GM12878 (cell line): Measurements from ENCODE around the gene LIN37. TPM values are rescaled to one million over a fixed set of nuclear protein-coding genes. Genes with fewer than 3 reads are reported as not detected.
A peak's percentile ranks its signal among the peaks of the same experiment; 100 is the strongest.

ENCODE experiments used
- ATAC-seq: fragments of 200-7000 bp; cut with Tn5 transposase; 3 replicates; pipeline ENCODE4 v1.9.1; 2020; ENCODE audit warnings: mild to moderate bottlenecking, moderate library complexity
- BruUV-seq: library from RNA; stranded (reverse); fragments of 400-500 nt; replicated peaks from 2 replicates; lab custom pipeline; 2021; lab: Mats Ljungman, UMichigan
- CTCF ChIA-PET: fragments of 300-600 bp; sonication (Branson Sonifier 250); formaldehyde crosslinking; extraction: SDS; loops from one replicate; lab custom pipeline; 2021; ENCODE audit warnings: inconsistent platforms; lab: Yijun Ruan, JAX
- POLR2A ChIA-PET: fragments of 350-600 bp; formaldehyde crosslinking; extraction: SDS; loops from one replicate; lab custom pipeline; 2021; ENCODE audit warnings: inconsistent platforms; lab: Charles Lee
- RAD21 ChIA-PET: fragments of 300-600 bp; sonication (Branson Sonifier 250); formaldehyde crosslinking; loops from one replicate; lab custom pipeline; 2023; ENCODE audit warnings: antibody characterized with exemption; ENCODE audit not compliant: unreplicated experiment; lab: Charles Lee
- SMC1A ChIA-PET: fragments of 300-600 bp; sonication (Branson Sonifier 250); formaldehyde crosslinking; loops from one replicate; lab custom pipeline; 2023; ENCODE audit not compliant: unreplicated experiment, uncharacterized antibody; lab: Charles Lee
- DNase-seq: peaks from one replicate; pipeline ENCODE4 v3.0.0-alpha.2; 2011; ENCODE audit warnings: low read depth, low spot score
- FAIRE-seq: peaks from 3 replicates; lab custom pipeline; 2011; peaks lifted over from hg19 to GRCh38; lab: Jason Lieb, UNC
- H2AFZ ChIP-seq: 2 replicates; pipeline ENCODE4 v1.6.0; 2011; ENCODE audit warnings: low read depth, low read length, control low read depth; ENCODE audit not compliant: control insufficient read depth
- H3K27ac ChIP-seq: 2 replicates; pipeline ENCODE4 v1.5.1; 2011; ENCODE audit warnings: control low read depth; ENCODE audit not compliant: control insufficient read depth, insufficient read depth
- H3K27me3 ChIP-seq, 2 experiments: replicated peaks in 1 of 2; 2 replicates each; pipeline versions ENCODE4 v1.6.0 to v1.6.1; 2011; ENCODE audit warnings: low read length in 1 of 2; ENCODE audit not compliant: control insufficient read depth in 2 of 2, insufficient read depth in 2 of 2
- H3K36me3 ChIP-seq, 2 experiments: 2 replicates each; pipeline ENCODE4 v1.5.1; 2011; ENCODE audit warnings: low read length in 1 of 2; ENCODE audit not compliant: control insufficient read depth in 2 of 2, insufficient read depth in 2 of 2
- H3K4me1 ChIP-seq: 2 replicates; pipeline ENCODE4 v1.6.1; 2011; ENCODE audit warnings: mild to moderate bottlenecking, low read length, moderate library complexity, mixed read lengths; ENCODE audit not compliant: control insufficient read depth, insufficient read depth
- H3K4me2 ChIP-seq: 2 replicates; pipeline ENCODE4 v1.6.0; 2011; ENCODE audit warnings: control low read depth; ENCODE audit not compliant: control insufficient read depth, insufficient read depth
- H3K4me3 ChIP-seq: fragments of 200-600 bp; sonication (generic); 2 replicates; pipeline ENCODE4 v1.5.1; 2016
- H3K79me2 ChIP-seq: 2 replicates; pipeline ENCODE4 v1.6.0; 2011; ENCODE audit warnings: low read length; ENCODE audit not compliant: control insufficient read depth, insufficient read depth
- H3K9ac ChIP-seq: 2 replicates; pipeline ENCODE4 v1.8.0; 2011; ENCODE audit warnings: low read length, control low read depth, mixed read lengths; ENCODE audit not compliant: control insufficient read depth, insufficient read depth
- H3K9me3 ChIP-seq: replicated peaks from 3 replicates; pipeline ENCODE4 v1.5.1; 2011; ENCODE audit warnings: mild to moderate bottlenecking, low read length; ENCODE audit not compliant: control insufficient read depth, insufficient read depth
- H4K20me1 ChIP-seq: 2 replicates; pipeline ENCODE4 v1.6.0; 2011; ENCODE audit not compliant: control insufficient read depth, insufficient read depth
- BMI1 ChIP-seq: fragments of 450-650 bp; IDR thresholded peaks from 2 replicates; pipeline ENCODE4 v1.6.1; 2016; ENCODE audit warnings: mild to moderate bottlenecking, moderate library complexity, borderline replicate concordance
- CBX3 ChIP-seq: fragments of 200-600 bp; sonication (generic); IDR thresholded peaks from 2 replicates; pipeline ENCODE4 v1.6.1; 2016; ENCODE audit warnings: low read depth, borderline replicate concordance
- CREM ChIP-seq: IDR thresholded peaks from 2 replicates; pipeline ENCODE4 v1.6.1; 2014; ENCODE audit warnings: antibody characterized with exemption, low read depth
- EP300 ChIP-seq, 2 experiments: fragments of 150-350 bp in 1 of 2; IDR thresholded peaks; 2 replicates each; pipeline ENCODE4 v1.6.1; 2011 to 2012; ENCODE audit warnings: low read depth in 2 of 2, low read length in 2 of 2, borderline replicate concordance in 1 of 2, improper control_type of control experiment in 1 of 2, inconsistent platforms in 1 of 2; ENCODE audit not compliant: control insufficient read depth in 1 of 2
- ESRRA ChIP-seq: IDR thresholded peaks from 2 replicates; pipeline ENCODE4 v1.6.1; 2012; ENCODE audit warnings: mild to moderate bottlenecking, low read length, improper control_type of control experiment
- FOXK2 ChIP-seq: fragments of 450-650 bp; IDR thresholded peaks from 2 replicates; pipeline ENCODE4 v1.6.1; 2017; ENCODE audit warnings: mild to moderate bottlenecking, moderate library complexity
- NFIC ChIP-seq: IDR thresholded peaks from 2 replicates; pipeline ENCODE4 v1.6.1; 2012; ENCODE audit warnings: low read depth, mild to moderate bottlenecking, inconsistent platforms, low read length, moderate library complexity
- NR2C1 ChIP-seq: fragments of 450-650 bp; IDR thresholded peaks from 2 replicates; pipeline ENCODE4 v1.6.1; 2017; ENCODE audit warnings: antibody characterized with exemption, mild to moderate bottlenecking, moderate library complexity
- RAD21 ChIP-seq: IDR thresholded peaks from 2 replicates; pipeline ENCODE4 v1.6.1; 2011; ENCODE audit warnings: mild to moderate bottlenecking, low read depth, low read length, moderate library complexity; ENCODE audit not compliant: insufficient read depth
- RB1 ChIP-seq: fragments of 450-650 bp; formaldehyde crosslinking; IDR thresholded peaks from 2 replicates; pipeline ENCODE4 v1.6.1; 2017; ENCODE audit warnings: mild to moderate bottlenecking, borderline replicate concordance
- RCOR1 ChIP-seq: conservative IDR thresholded peaks from 2 replicates; pipeline ENCODE4 v1.6.1; 2012; ENCODE audit warnings: low read depth, low read length, improper control_type of control experiment
- RELA ChIP-seq: fragments of 450-650 bp; IDR thresholded peaks from 2 replicates; pipeline ENCODE4 v1.8.0; 2014; ENCODE audit warnings: borderline replicate concordance; ENCODE audit not compliant: partially characterized antibody
- SIX5 ChIP-seq: IDR thresholded peaks from 2 replicates; pipeline ENCODE4 v1.6.1; 2011; ENCODE audit warnings: mild to moderate bottlenecking, low read depth, low read length, moderate library complexity; ENCODE audit not compliant: severe bottlenecking
- SPI1 ChIP-seq: IDR thresholded peaks from 2 replicates; pipeline ENCODE4 v1.6.1; 2011; ENCODE audit warnings: low read depth, mild to moderate bottlenecking, low read length, moderate library complexity, borderline replicate concordance; ENCODE audit not compliant: insufficient read depth
- SREBF1 ChIP-seq: IDR thresholded peaks from 2 replicates; pipeline ENCODE4 v1.6.1; 2012; ENCODE audit warnings: mild to moderate bottlenecking, low read length
- STAT1 ChIP-seq: fragments of 450-650 bp; conservative IDR thresholded peaks from 2 replicates; pipeline ENCODE4 v1.6.1; 2014; ENCODE audit warnings: antibody characterized with exemption, mild to moderate bottlenecking
- SUZ12 ChIP-seq: fragments of 200-600 bp; sonication (generic); IDR thresholded peaks from one replicate; pipeline ENCODE4 v1.6.1; 2018; ENCODE audit warnings: antibody characterized with exemption, mild to moderate bottlenecking; ENCODE audit not compliant: unreplicated experiment
- ZNF217 ChIP-seq: fragments of 450-650 bp; IDR thresholded peaks from 2 replicates; pipeline ENCODE4 v1.6.1; 2017; ENCODE audit warnings: antibody characterized with exemption, mild to moderate bottlenecking
- ZZZ3 ChIP-seq: IDR thresholded peaks from 2 replicates; pipeline ENCODE4 v1.6.1; 2011; ENCODE audit warnings: low read depth; ENCODE audit not compliant: control insufficient read depth, insufficient read length
- WGBS: methylation state at CpG from one replicate; pipeline ENCODE4 v1.1.6; 2016; ENCODE audit warnings: low lambda C conversion rate; ENCODE audit not compliant: insufficient replicate concordance, insufficient coverage; ENCODE audit errors: missing lambda C conversion rate; 5-methylcytosine and 5-hydroxymethylcytosine counted together
- in situ Hi-C: fragments of 300-500 bp; cut with MboI; formaldehyde crosslinking; loops from 9 replicates; pipeline ENCODE4 v1.14.3; 2018; ENCODE audit warnings: mixed read lengths
- intact Hi-C: fragments of 100-400 bp; cut with micrococcal nuclease; formaldehyde crosslinking; loops from one replicate; pipeline ENCODE4 v1.14.2; 2022; ENCODE audit not compliant: unreplicated experiment
- polyA plus RNA-seq, 11 experiments: library from polyadenylated mRNA; depleted of rRNA in 4 of 11; unstranded in 6 of 11; stranded (reverse) in 5 of 11; fragments of >200 nt; fragmentation: Nextera tagmentation in 4 of 11; fragmentation: Illumina TruSeq in 1 of 11; extraction: Ambion mirVana in 4 of 11; extraction: Trizol in 1 of 11; gene quantifications; 1 replicate in 1 of 11; 2 replicates in 10 of 11; pipeline versions ENCODE4 v1.2.1 to v1.2.3, GENCODE V29; 2011 to 2016; ENCODE audit warnings: inconsistent platforms in 2 of 11, missing spikeins in 2 of 11, low read depth in 1 of 11
- total RNA-seq, 4 experiments: library from RNA; depleted of rRNA in 3 of 4; stranded (reverse); fragments of >200 nt in 3 of 4; fragmentation: Illumina TruSeq in 1 of 4; extraction: Trizol in 1 of 4; gene quantifications; 2 replicates each; pipeline versions ENCODE4 v1.2.1 to v1.2.3, GENCODE V29; 2013 to 2021
- TF ChIP-seq, protein P1 (sequence below): IDR thresholded peaks from 2 replicates; pipeline ENCODE4 v1.6.1; 2011; ENCODE audit warnings: borderline replicate concordance, low read depth, mild to moderate bottlenecking, moderate library complexity, low read length; ENCODE audit not compliant: insufficient read depth, poor library complexity, severe bottlenecking

LIN37 gene
- total and polyA plus RNA-seq, 10 of the 15 experiments (the other 5 are each of a cell fraction or from before 2014, with no cell fraction given) = 0.69 to 11.9 (median 7.6) TPM

DNA sequence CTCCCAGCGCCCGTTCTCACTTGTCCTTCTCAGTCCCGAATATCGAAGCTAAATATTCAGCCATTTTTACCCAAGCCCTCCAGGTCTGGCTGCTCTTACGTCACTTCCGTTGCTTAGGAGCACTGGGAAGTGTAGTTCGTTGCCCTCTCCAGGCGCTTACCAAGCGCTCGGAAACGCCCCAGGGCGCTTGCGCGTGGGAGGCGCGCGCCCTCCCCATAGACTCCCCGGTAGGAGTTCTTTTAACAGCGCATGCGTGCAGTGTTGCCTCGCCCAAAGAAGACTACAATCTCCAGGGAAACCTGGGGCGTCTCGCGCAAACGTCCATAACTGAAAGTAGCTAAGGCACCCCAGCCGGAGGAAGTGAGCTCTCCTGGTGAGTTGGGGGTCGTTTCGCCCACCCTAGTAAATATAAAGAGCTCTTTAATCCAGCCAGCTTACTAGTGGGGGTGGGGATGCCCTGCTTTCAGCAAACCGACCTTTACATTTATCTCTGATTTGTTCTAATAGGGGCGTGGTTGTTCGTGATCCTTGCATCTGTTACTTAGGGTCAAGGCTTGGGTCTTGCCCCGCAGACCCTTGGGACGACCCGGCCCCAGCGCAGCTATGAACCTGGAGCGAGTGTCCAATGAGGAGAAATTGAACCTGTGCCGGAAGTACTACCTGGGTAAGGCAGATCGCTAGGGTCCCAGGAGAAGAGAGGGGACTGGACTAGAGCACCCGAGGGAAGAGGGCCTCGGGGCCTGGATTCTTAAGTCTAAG lies 2.9 kb upstream of the LIN37 start, which contains the start of the genes PSENEN and U2AF1L4 (continued):
- TF ChIP-seq SIX5 (peak; percentile 88), RAD21 (no peak), NFIC (no peak), SPI1 (peak; percentile 66), ZNF217 (no peak), NR2C1 (peak; percentile 58), SREBF1 (peak; percentile 66), FOXK2 (no peak), ZZZ3 (no peak), CBX3 (no peak)

DNA sequence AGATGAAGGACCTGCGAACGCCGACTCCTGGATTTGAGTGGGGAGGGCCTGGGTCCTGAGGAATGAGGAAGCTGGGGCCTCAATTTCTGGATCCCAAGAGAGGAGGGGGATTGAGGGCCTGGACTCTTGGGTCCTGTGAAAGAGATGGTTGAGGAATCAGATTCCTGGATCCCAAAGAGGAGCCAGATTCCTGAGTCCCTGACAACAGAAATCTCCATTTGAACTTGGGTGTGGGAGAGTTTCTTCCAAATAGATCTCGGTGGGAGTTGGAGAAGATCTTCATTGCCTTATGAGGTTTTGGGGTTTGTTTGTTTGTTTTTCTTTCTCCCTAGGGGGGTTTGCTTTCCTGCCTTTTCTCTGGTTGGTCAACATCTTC lies 2.3 kb upstream of the LIN37 start:
- H4K20me1 ChIP-seq = no peaks in the 10 kb centered on the region
- no peaks in the 10 kb centered on the region for H3K27me3 ChIP-seq
- peak overlapping the region; percentile 94 for H3K4me2 ChIP-seq
- ATAC-seq = no peak
- peak overlapping the region; percentile 84 for H3K9ac ChIP-seq
- peak overlapping the region; percentile 80 for H3K27ac ChIP-seq
- ChIA-PET CTCF (interaction anchor here (0.6 to 4.3 kb wide), 6 partner anchors 32 to 315 kb away, joined by 3 to 18 read pairs (median 6); no protein-coding TSS in a partner anchor), POLR2A (interaction anchor here (0.9 to 7.1 kb wide), 6 partner anchors 11 to 183 kb away, joined by 3 to 91 read pairs (median 14); partner anchors contain the start of genes HSPB6 and PROSER3), SMC1A (interaction anchor here (0.6 to 2.0 kb wide), 5 partner anchors 30 to 360 kb away, joined by 3 to 14 read pairs (median 3); no protein-coding TSS in a partner anchor), RAD21 (interaction anchor here (0.9 to 2.3 kb wide), 5 partner anchors 11 to 185 kb away, joined by 3 to 9 read pairs (median 7); partner anchors contain the start of gene HSPB6)
- no peak overlapping the region for H2AFZ ChIP-seq
- WGBS = 0% methylated on average over 4 of the region's 4 CpGs
- H3K36me3 ChIP-seq = 0 out of 4 replicates have a peak, but pooled peaks cover 0 to 4% of the 10 kb centered on the region in 2 experiments
- in situ Hi-C loops = no loop called here
- H3K4me3 ChIP-seq = peak overlapping the region; percentile 92
- intact Hi-C loops = no loop called here
- no peak for FAIRE-seq
- TF ChIP-seq EP300 (IDR thresholded peaks at IDR 0.05; ENCODE audit: borderline replicate concordance in 1 of 2, control insufficient read depth in 1 of 2, low read depth in 2 of 2, low read length in 2 of 2) (no peak), RCOR1 (no peak), STAT1 (no peak), NR2C1 (no peak), FOXK2 (no peak), CREM (no peak), RB1 (no peak), RAD21 (no peak), SUZ12 (no peak), RELA (no peak), ESRRA (no peak), BMI1 (no peak)
- TF ChIP-seq, protein P1, sequence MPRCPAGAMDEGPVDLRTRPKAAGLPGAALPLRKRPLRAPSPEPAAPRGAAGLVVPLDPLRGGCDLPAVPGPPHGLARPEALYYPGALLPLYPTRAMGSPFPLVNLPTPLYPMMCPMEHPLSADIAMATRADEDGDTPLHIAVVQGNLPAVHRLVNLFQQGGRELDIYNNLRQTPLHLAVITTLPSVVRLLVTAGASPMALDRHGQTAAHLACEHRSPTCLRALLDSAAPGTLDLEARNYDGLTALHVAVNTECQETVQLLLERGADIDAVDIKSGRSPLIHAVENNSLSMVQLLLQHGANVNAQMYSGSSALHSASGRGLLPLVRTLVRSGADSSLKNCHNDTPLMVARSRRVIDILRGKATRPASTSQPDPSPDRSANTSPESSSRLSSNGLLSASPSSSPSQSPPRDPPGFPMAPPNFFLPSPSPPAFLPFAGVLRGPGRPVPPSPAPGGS = no peak
- TF ChIP-seq, all 136 proteins: peak for 0
- Histone ChIP-seq H3K79me2 (peaks cover 29% of the 10 kb centered on the region), H3K9me3 (no peaks in the 10 kb centered on the region), H3K4me1 (peaks cover 35% of the 10 kb centered on the region)
- DNase-seq = no peak
- BruUV-seq = no TSS peak
